HCT116 (cell line): Measurements from ENCODE around the gene BLOC1S5.

Source experiments
- CEBPB ChIP-seq: IDR thresholded peaks from 2 replicates; pipeline ENCODE4 v1.6.1; 2012; ENCODE audit warnings: low read depth
- ELF1 ChIP-seq: IDR thresholded peaks from 2 replicates; pipeline ENCODE4 v1.6.1; 2012; ENCODE audit warnings: low read depth, borderline replicate concordance
- EZH2 ChIP-seq: fragments of 200-600 bp; sonication (generic); IDR thresholded peaks from 2 replicates; pipeline ENCODE4 v1.6.1; 2017; ENCODE audit warnings: antibody characterized with exemption, mixed run types
- EZH2phosphoT487 ChIP-seq: fragments of 200-600 bp; IDR thresholded peaks from 2 replicates; pipeline ENCODE4 v1.6.1; 2018; ENCODE audit warnings: antibody characterized with exemption, borderline replicate concordance
- JUND ChIP-seq: IDR thresholded peaks from 2 replicates; pipeline ENCODE4 v1.6.1; 2012
- POLR2A ChIP-seq: IDR thresholded peaks from 2 replicates; pipeline ENCODE4 v1.7.0; 2011; ENCODE audit warnings: borderline replicate concordance; ENCODE audit not compliant: insufficient read depth, insufficient read length; ENCODE audit errors: extremely low read depth
- POLR2AphosphoS5 ChIP-seq: IDR thresholded peaks from 2 replicates; pipeline ENCODE4 v1.6.1; 2011; ENCODE audit warnings: mild to moderate bottlenecking, low read depth, low read length, moderate library complexity
- SIN3A ChIP-seq: IDR thresholded peaks from 2 replicates; pipeline ENCODE4 v1.6.1; 2012; ENCODE audit warnings: low read depth
- SRF ChIP-seq: IDR thresholded peaks from 2 replicates; pipeline ENCODE4 v1.6.1; 2012; ENCODE audit warnings: low read depth
- TCF7L2 ChIP-seq: IDR thresholded peaks from 2 replicates; pipeline ENCODE4 v1.7.0; 2011; ENCODE audit warnings: borderline replicate concordance, inconsistent platforms; ENCODE audit not compliant: insufficient read depth, insufficient read length; ENCODE audit errors: extremely low read depth
- ZBTB33 ChIP-seq: IDR thresholded peaks from 2 replicates; pipeline ENCODE4 v1.6.1; 2011; ENCODE audit warnings: mild to moderate bottlenecking, low read length, moderate library complexity; ENCODE audit not compliant: insufficient replicate concordance; ENCODE audit errors: extremely low read depth
- TF ChIP-seq, protein P1 (sequence below), 3 experiments: fragments of 200-600 bp in 1 of 3; sonication (generic) in 1 of 3; IDR thresholded peaks in 2 of 3; conservative IDR thresholded peaks in 1 of 3; 2 replicates each; pipeline ENCODE4 v1.5.1; 2012 to 2017; ENCODE audit warnings: low read depth in 2 of 3, low read length in 2 of 3, antibody characterized with exemption in 1 of 3, borderline replicate concordance in 1 of 3, control low read depth in 1 of 3, mild to moderate bottlenecking in 1 of 3, mixed read lengths in 1 of 3, mixed run types in 1 of 3, moderate library complexity in 1 of 3; ENCODE audit not compliant: insufficient read depth in 1 of 3
- TF ChIP-seq, protein P2 (sequence below): IDR thresholded peaks from 2 replicates; pipeline ENCODE4 v1.6.1; 2012; ENCODE audit warnings: low read depth

GRCh38 chr6:8102122-8102958 lies 38.2 kb upstream of the BLOC1S5 start, which contains the start of gene EEF1E1:
- no peak for TF ChIP-seq SRF
- TF ChIP-seq, protein P1, sequence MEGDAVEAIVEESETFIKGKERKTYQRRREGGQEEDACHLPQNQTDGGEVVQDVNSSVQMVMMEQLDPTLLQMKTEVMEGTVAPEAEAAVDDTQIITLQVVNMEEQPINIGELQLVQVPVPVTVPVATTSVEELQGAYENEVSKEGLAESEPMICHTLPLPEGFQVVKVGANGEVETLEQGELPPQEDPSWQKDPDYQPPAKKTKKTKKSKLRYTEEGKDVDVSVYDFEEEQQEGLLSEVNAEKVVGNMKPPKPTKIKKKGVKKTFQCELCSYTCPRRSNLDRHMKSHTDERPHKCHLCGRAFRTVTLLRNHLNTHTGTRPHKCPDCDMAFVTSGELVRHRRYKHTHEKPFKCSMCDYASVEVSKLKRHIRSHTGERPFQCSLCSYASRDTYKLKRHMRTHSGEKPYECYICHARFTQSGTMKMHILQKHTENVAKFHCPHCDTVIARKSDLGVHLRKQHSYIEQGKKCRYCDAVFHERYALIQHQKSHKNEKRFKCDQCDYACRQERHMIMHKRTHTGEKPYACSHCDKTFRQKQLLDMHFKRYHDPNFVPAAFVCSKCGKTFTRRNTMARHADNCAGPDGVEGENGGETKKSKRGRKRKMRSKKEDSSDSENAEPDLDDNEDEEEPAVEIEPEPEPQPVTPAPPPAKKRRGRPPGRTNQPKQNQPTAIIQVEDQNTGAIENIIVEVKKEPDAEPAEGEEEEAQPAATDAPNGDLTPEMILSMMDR (IDR thresholded peaks at IDR 0.05 in 2 of 3, conservative IDR thresholded peaks at IDR 0.05 in 1 of 3; ENCODE audit: borderline replicate concordance in 1 of 3, insufficient read depth in 1 of 3, low read depth in 2 of 3, low read length in 2 of 3), result no peak
- no peak for TF ChIP-seq EZH2
- no peak for TF ChIP-seq ELF1
- TF ChIP-seq, protein P2, sequence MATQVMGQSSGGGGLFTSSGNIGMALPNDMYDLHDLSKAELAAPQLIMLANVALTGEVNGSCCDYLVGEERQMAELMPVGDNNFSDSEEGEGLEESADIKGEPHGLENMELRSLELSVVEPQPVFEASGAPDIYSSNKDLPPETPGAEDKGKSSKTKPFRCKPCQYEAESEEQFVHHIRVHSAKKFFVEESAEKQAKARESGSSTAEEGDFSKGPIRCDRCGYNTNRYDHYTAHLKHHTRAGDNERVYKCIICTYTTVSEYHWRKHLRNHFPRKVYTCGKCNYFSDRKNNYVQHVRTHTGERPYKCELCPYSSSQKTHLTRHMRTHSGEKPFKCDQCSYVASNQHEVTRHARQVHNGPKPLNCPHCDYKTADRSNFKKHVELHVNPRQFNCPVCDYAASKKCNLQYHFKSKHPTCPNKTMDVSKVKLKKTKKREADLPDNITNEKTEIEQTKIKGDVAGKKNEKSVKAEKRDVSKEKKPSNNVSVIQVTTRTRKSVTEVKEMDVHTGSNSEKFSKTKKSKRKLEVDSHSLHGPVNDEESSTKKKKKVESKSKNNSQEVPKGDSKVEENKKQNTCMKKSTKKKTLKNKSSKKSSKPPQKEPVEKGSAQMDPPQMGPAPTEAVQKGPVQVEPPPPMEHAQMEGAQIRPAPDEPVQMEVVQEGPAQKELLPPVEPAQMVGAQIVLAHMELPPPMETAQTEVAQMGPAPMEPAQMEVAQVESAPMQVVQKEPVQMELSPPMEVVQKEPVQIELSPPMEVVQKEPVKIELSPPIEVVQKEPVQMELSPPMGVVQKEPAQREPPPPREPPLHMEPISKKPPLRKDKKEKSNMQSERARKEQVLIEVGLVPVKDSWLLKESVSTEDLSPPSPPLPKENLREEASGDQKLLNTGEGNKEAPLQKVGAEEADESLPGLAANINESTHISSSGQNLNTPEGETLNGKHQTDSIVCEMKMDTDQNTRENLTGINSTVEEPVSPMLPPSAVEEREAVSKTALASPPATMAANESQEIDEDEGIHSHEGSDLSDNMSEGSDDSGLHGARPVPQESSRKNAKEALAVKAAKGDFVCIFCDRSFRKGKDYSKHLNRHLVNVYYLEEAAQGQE, result no peak
- peak; percentile 78 for TF ChIP-seq SIN3A
- peak; percentile 71 for TF ChIP-seq POLR2A
- peak; percentile 86 for TF ChIP-seq POLR2AphosphoS5
- TF ChIP-seq ZBTB33, result peak; percentile 71
- no peak for TF ChIP-seq EZH2phosphoT487
- TF ChIP-seq CEBPB, result no peak
- no peak for TF ChIP-seq JUND
- no peak for TF ChIP-seq TCF7L2
